Naive thymus-derived CD4-positive, alpha-beta T cell (primary cell): ENCODE data around the gene GNB3. TPM values are rescaled to one million over a fixed set of nuclear protein-coding genes. Genes with fewer than 3 reads are reported as not detected.

Source experiments
- ATAC-seq: fragments of 150-1000 bp; cut with Tn5 transposase; 2 replicates; pipeline ENCODE4 v1.10.0; 2021; ENCODE audit warnings: mild to moderate bottlenecking, moderate library complexity
- CTCF ChIA-PET: fragments of 350-600 bp; sonication (Branson Sonifier 250); formaldehyde crosslinking; loops from one replicate; lab custom pipeline; 2021; ENCODE audit warnings: antibody characterized with exemption; lab: Charles Lee
- POLR2A ChIA-PET: fragments of 350-600 bp; sonication (Branson Sonifier 250); formaldehyde crosslinking; loops from one replicate; lab custom pipeline; 2021; ENCODE audit warnings: antibody characterized with exemption, inconsistent platforms; lab: Charles Lee
- DNase-seq, 9 donors: peaks; one replicate each; pipeline versions ENCODE4 v3.0.0 to v3.0.0-alpha.2; 2020 to 2022; ENCODE audit warnings: mixed read lengths in 1 of 9
- H3K27ac ChIP-seq: one replicate; pipeline ENCODE4 v1.7.0; 2013; ENCODE audit warnings: mild to moderate bottlenecking, low read depth, low read length, moderate library complexity
- H3K27me3 ChIP-seq, 2 donors: one replicate each; pipeline ENCODE4 v1.7.0; 2013; ENCODE audit warnings: low read length in 2 of 2, mild to moderate bottlenecking in 2 of 2, moderate library complexity in 2 of 2; ENCODE audit not compliant: control insufficient read depth in 2 of 2, insufficient read depth in 2 of 2
- H3K36me3 ChIP-seq, 3 experiments: 1 replicate in 2 of 3; 2 replicates in 1 of 3; pipeline ENCODE4 v1.7.0; 2013; ENCODE audit warnings: low read length in 3 of 3, mild to moderate bottlenecking in 3 of 3, moderate library complexity in 1 of 3; ENCODE audit not compliant: insufficient read depth in 3 of 3, control insufficient read depth in 2 of 3
- H3K4me1 ChIP-seq, 2 donors: one replicate each; pipeline ENCODE4 v1.7.0; 2013; ENCODE audit warnings: low read length in 2 of 2, mild to moderate bottlenecking in 2 of 2, moderate library complexity in 1 of 2; ENCODE audit not compliant: control insufficient read depth in 2 of 2, insufficient read depth in 2 of 2
- H3K4me3 ChIP-seq: 2 replicates; pipeline ENCODE4 v1.7.0; 2013; ENCODE audit warnings: mild to moderate bottlenecking, low read length
- H3K9me3 ChIP-seq, 3 experiments: 1 replicate in 2 of 3; 2 replicates in 1 of 3; pipeline ENCODE4 v1.7.0; 2013; ENCODE audit warnings: low read length in 3 of 3; ENCODE audit not compliant: control insufficient read depth in 2 of 3
- H3K27ac Mint-ChIP-seq, 9 donors: one replicate each; pipeline ENCODE4 v1.8.0; 2020 to 2022; ENCODE audit warnings: mixed read lengths in 9 of 9, mild to moderate bottlenecking in 8 of 9, moderate library complexity in 5 of 9, inconsistent platforms in 2 of 9
- H3K27me3 Mint-ChIP-seq, 5 donors: one replicate each; pipeline ENCODE4 v1.8.0; 2021 to 2022; ENCODE audit warnings: mixed read lengths in 5 of 5, mild to moderate bottlenecking in 1 of 5
- H3K36me3 Mint-ChIP-seq, 5 donors: one replicate each; pipeline ENCODE4 v1.8.0; 2020 to 2022; ENCODE audit warnings: mixed read lengths in 5 of 5, mild to moderate bottlenecking in 3 of 5, inconsistent platforms in 1 of 5
- H3K4me1 Mint-ChIP-seq, 7 donors: one replicate each; pipeline ENCODE4 v1.8.0; 2020 to 2022; ENCODE audit warnings: mixed read lengths in 7 of 7, mild to moderate bottlenecking in 3 of 7, inconsistent platforms in 1 of 7
- H3K4me3 Mint-ChIP-seq, 10 donors: one replicate each; pipeline ENCODE4 v1.8.0; 2020 to 2022; ENCODE audit warnings: mild to moderate bottlenecking in 10 of 10, mixed read lengths in 10 of 10, moderate library complexity in 6 of 10, inconsistent platforms in 2 of 10
- H3K9me3 Mint-ChIP-seq, 11 donors: one replicate each; pipeline ENCODE4 v1.8.0; 2020 to 2022; ENCODE audit warnings: mixed read lengths in 11 of 11, mild to moderate bottlenecking in 4 of 11, inconsistent platforms in 1 of 11, moderate library complexity in 1 of 11
- intact Hi-C, 2 donors: fragments of 100-400 bp; cut with micrococcal nuclease; formaldehyde crosslinking; loops; one replicate each; pipeline ENCODE4 v1.15.1; 2023
- polyA plus RNA-seq, 2 donors: library from polyadenylated mRNA; unstranded; fragments of 300-500 nt; fragmentation: Illumina TruSeq; gene quantifications; one replicate each; pipeline ENCODE4 v1.2.3, GENCODE V29; 2021
- total RNA-seq, 6 experiments: library from RNA in 5 of 6; stranded (reverse) in 5 of 6; gene quantifications; 1 replicate in 5 of 6; 2 replicates in 1 of 6; pipeline ENCODE4 v1.2.3 and lab custom pipeline; 2021 to 2026

GNB3 gene
- total and polyA plus RNA-seq, 7 experiments from 2014 or later, result 0.23 to 11.8 (median 2.5) TPM; not detected in 1

- Histone ChIP-seq H3K27ac (no peak overlapping the region), H3K4me1 (peaks cover 0 to 4% of the 10 kb centered on the region in 2 donors), H3K36me3 (peaks cover 0 to under 1% (median 0%) of the 10 kb centered on the region in 3 experiments), H3K27me3 (no peaks in the 10 kb centered on the region), H3K9me3 (no peaks in the 10 kb centered on the region), H3K4me3 (no peak overlapping the region)
- no peak for ATAC-seq
- Mint-ChIP-seq H3K9me3 (no peaks in the 10 kb centered on the region), H3K36me3 (peaks cover 0 to 4% (median 0%) of the 10 kb centered on the region in 5 donors), H3K27ac (no peak overlapping the region), H3K4me3 (no peak overlapping the region), H3K27me3 (no peaks in the 10 kb centered on the region), H3K4me1 (peaks cover 0 to 4% (median 0%) of the 10 kb centered on the region in 7 donors)
- CTCF ChIA-PET, result interaction anchor here (0.5 to 1.5 kb wide), 4 partner anchors 9 to 86 kb away, joined by 3 to 4 read pairs (median 3); partner anchors contain the start of gene MLF2
- DNase-seq, result no peak
- POLR2A ChIA-PET, result interaction anchor here (0.7 to 1.3 kb wide), 3 partner anchors 11 to 234 kb away, joined by 3 read pairs; partner anchors contain the start of genes P3H3 and SPSB2
- intact Hi-C loops, result no loop called here
Measured at GRCh38 chr12:6839482-6840201, 1.1 kb upstream of the GNB3 start.

GRCh38 chr12:6840330-6840729 is 395 bp upstream of the GNB3 start:
- Mint-ChIP-seq H3K9me3 (no peaks in the 10 kb centered on the region), H3K27ac (no peak overlapping the region), H3K4me3 (no peak overlapping the region), H3K36me3 (peaks cover 0 to 10% (median 5%) of the 10 kb centered on the region in 5 donors), H3K27me3 (no peaks in the 10 kb centered on the region), H3K4me1 (peaks cover 0 to 4% (median 0%) of the 10 kb centered on the region in 7 donors)
- Histone ChIP-seq H3K9me3 (no peaks in the 10 kb centered on the region), H3K4me3 (no peak overlapping the region), H3K4me1 (peaks cover 0 to 4% of the 10 kb centered on the region in 2 donors), H3K36me3 (peaks cover 0 to 6% (median 0%) of the 10 kb centered on the region in 3 experiments), H3K27me3 (no peaks in the 10 kb centered on the region), H3K27ac (no peak overlapping the region)
- ATAC-seq (no peak), DNase-seq (no peak)
- ChIA-PET POLR2A (interaction anchor here (0.6 to 1.3 kb wide), 3 partner anchors 12 to 243 kb away, joined by 3 read pairs; partner anchors contain the start of genes P3H3 and SPSB2), CTCF (no interaction called here)
- intact Hi-C loops, result no loop called here

- CTCF ChIA-PET, result no interaction called here
- no peaks in the 10 kb centered on the region for H3K27me3 ChIP-seq
- no peaks in the 10 kb centered on the region for H3K4me1 ChIP-seq
Measured at GRCh38 chr12:6842075-6842474, 1.4 kb downstream of the GNB3 start.

DNA sequence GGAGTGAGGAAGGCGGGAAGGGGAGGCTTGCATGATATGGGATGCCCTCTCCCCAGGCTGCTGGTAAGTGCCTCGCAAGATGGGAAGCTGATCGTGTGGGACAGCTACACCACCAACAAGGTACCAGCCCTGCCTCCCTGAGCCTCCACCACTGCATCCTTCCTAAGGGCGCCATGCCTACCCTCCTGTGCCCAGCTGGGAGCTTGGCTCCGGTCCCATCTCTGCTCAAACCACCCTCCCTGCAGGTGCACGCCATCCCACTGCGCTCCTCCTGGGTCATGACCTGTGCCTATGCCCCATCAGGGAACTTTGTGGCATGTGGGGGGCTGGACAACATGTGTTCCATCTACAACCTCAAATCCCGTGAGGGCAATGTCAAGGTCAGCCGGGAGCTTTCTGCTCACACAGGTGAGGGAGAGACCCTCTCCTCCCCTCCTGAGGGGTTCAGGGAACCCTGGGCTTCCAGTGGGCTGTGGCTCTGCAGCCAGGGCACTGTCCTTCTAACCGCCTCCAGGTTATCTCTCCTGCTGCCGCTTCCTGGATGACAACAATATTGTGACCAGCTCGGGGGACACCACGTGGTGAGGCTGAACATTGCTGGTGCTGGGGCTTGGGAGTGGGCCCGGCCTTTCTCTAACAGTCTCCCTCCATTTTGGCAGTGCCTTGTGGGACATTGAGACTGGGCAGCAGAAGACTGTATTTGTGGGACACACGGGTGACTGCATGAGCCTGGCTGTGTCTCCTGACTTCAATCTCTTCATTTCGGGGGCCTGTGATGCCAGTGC is 2.6 kb downstream of the GNB3 start:
- intact Hi-C loops, result no loop called here
- Mint-ChIP-seq H3K9me3 (no peaks in the 10 kb centered on the region), H3K27ac (no peak overlapping the region), H3K27me3 (no peaks in the 10 kb centered on the region), H3K36me3 (peaks cover 0 to 11% (median 10%) of the 10 kb centered on the region in 5 donors), H3K4me3 (no peak overlapping the region), H3K4me1 (peaks cover 0 to 3% (median 0%) of the 10 kb centered on the region in 7 donors)
- no peak overlapping the region for H3K4me3 ChIP-seq
- ChIA-PET POLR2A (interaction anchor here (0.6 to 1.6 kb wide), 2 partner anchors 8 to 91 kb away, joined by 3 to 4 read pairs; partner anchors contain the start of gene CDCA3), CTCF (interaction anchor here (1.0 to 1.7 kb wide), 2 partner anchors 9 to 22 kb away, joined by 3 to 8 read pairs; no protein-coding TSS in a partner anchor)
- H3K9me3 ChIP-seq, result no peaks in the 10 kb centered on the region
- no peaks in the 10 kb centered on the region for H3K4me1 ChIP-seq
- no peak for ATAC-seq
- H3K27ac ChIP-seq, result no peak overlapping the region
- H3K27me3 ChIP-seq, result no peaks in the 10 kb centered on the region
- peaks cover 0 to 6% (median 4%) of the 10 kb centered on the region in 3 experiments for H3K36me3 ChIP-seq
- DNase-seq, result no peak

More at GRCh38 chr12:6842075-6842474, 1.4 kb downstream of the GNB3 start:
- H3K9me3 ChIP-seq, result no peaks in the 10 kb centered on the region
- peaks cover 0 to 3% (median 0%) of the 10 kb centered on the region in 7 donors for H3K4me1 Mint-ChIP-seq
- DNase-seq (no peak), ATAC-seq (no peak)
- no peak overlapping the region for H3K27ac ChIP-seq
- H3K4me3 Mint-ChIP-seq, result no peak overlapping the region
- no peak overlapping the region for H3K4me3 ChIP-seq
- no peaks in the 10 kb centered on the region for H3K27me3 Mint-ChIP-seq
- peak overlapping the region in 1 of 9 donors; percentile 9 for H3K27ac Mint-ChIP-seq
- POLR2A ChIA-PET, result interaction anchor here (0.7 to 1.6 kb wide), 6 partner anchors 9 to 89 kb away, joined by 3 to 5 read pairs (median 4); partner anchors contain the start of genes CDCA3, MLF2 and TPI1
- intact Hi-C loops, result no loop called here
- H3K9me3 Mint-ChIP-seq, result no peaks in the 10 kb centered on the region
- peaks cover 0 to 10% (median 5%) of the 10 kb centered on the region in 5 donors for H3K36me3 Mint-ChIP-seq
- peaks cover 0 to 6% (median 4%) of the 10 kb centered on the region in 3 experiments for H3K36me3 ChIP-seq

GRCh38 chr12:6845395-6845794 is 4.7 kb downstream of the GNB3 start:
- Mint-ChIP-seq H3K27ac (no peak overlapping the region), H3K4me1 (peaks cover 0 to 18% (median 0%) of the 10 kb centered on the region in 7 donors), H3K4me3 (no peak overlapping the region), H3K36me3 (peaks cover 0 to 21% (median 10%) of the 10 kb centered on the region in 5 donors), H3K9me3 (no peaks in the 10 kb centered on the region), H3K27me3 (no peaks in the 10 kb centered on the region)
- POLR2A ChIA-PET, result interaction anchor here (0.7 to 1.2 kb wide), 2 partner anchors 29 to 93 kb away, joined by 3 read pairs; no protein-coding TSS in a partner anchor
- H3K4me1 ChIP-seq, result no peaks in the 10 kb centered on the region
- CTCF ChIA-PET, result no interaction called here
- H3K9me3 ChIP-seq, result no peaks in the 10 kb centered on the region
- DNase-seq (no peak), ATAC-seq (no peak)
- peaks cover 0 to 6% (median 4%) of the 10 kb centered on the region in 3 experiments for H3K36me3 ChIP-seq
- no peak overlapping the region for H3K4me3 ChIP-seq
- no peaks in the 10 kb centered on the region for H3K27me3 ChIP-seq
- no peak overlapping the region for H3K27ac ChIP-seq
- intact Hi-C loops, result no loop called here

GRCh38 chr12:6846316-6846869 is 5.7 kb downstream of the GNB3 start:
- POLR2A ChIA-PET, result interaction anchor here (0.9 kb wide), 1 partner anchor 18 kb away, joined by 5 read pairs; the partner anchor contains the start of gene P3H3
- intact Hi-C loops, result no loop called here
- H3K27me3 ChIP-seq, result no peaks in the 10 kb centered on the region
- CTCF ChIA-PET, result interaction anchor here (2.3 kb wide), 1 partner anchor 26 kb away, joined by 5 read pairs; the partner anchor contains the start of gene SPSB2
- no peaks in the 10 kb centered on the region for H3K9me3 ChIP-seq
- ATAC-seq, result no peak
- peaks cover 0 to 22% (median 10%) of the 10 kb centered on the region in 5 donors for H3K36me3 Mint-ChIP-seq
- no peaks in the 10 kb centered on the region for H3K9me3 Mint-ChIP-seq
- H3K4me1 Mint-ChIP-seq, result peaks cover 0 to 24% (median 5%) of the 10 kb centered on the region in 7 donors
- no peak overlapping the region for H3K27ac Mint-ChIP-seq
- H3K4me3 Mint-ChIP-seq, result no peak overlapping the region
- H3K27ac ChIP-seq, result no peak overlapping the region
- H3K36me3 ChIP-seq, result peaks cover 0 to 6% (median 4%) of the 10 kb centered on the region in 3 experiments
- peaks cover 0 to 5% of the 10 kb centered on the region in 2 donors for H3K4me1 ChIP-seq
- H3K27me3 Mint-ChIP-seq, result no peaks in the 10 kb centered on the region
- H3K4me3 ChIP-seq, result no peak overlapping the region
- no peak for DNase-seq
